Ovary (tissue), 10 donors: Measurements from ENCODE around the gene SLC39A11. TPM values are rescaled to one million over a fixed set of nuclear protein-coding genes. Genes with fewer than 3 reads are reported as not detected.
A peak's percentile ranks its signal among the peaks of the same experiment; 100 is the strongest.

Experiments
- DNase-seq, 5 donors: peaks; one replicate each; pipeline ENCODE4 v3.0.0-alpha.2; 2019 to 2020
- H3K27ac ChIP-seq, 2 donors: fragments of 200-600 bp; one replicate each; pipeline versions ENCODE4 v1.5.1 to v1.8.0; 2019 to 2022
- H3K27me3 ChIP-seq: fragments of 200-600 bp; one replicate; pipeline ENCODE4 v1.8.0; 2022
- H3K36me3 ChIP-seq: fragments of 200-600 bp; sonication (generic); one replicate; pipeline ENCODE4 v1.5.1; 2019
- H3K4me1 ChIP-seq: one replicate; pipeline ENCODE4 v1.8.1; 2013; ENCODE audit warnings: mild to moderate bottlenecking, moderate library complexity; ENCODE audit not compliant: insufficient read depth
- H3K4me3 ChIP-seq: fragments of 200-600 bp; sonication (generic); one replicate; pipeline ENCODE4 v1.5.1; 2017
- H3K9me3 ChIP-seq, 2 donors: fragments of 200-600 bp in 1 of 2; sonication (generic) in 1 of 2; one replicate each; pipeline versions ENCODE4 v1.5.1 to v1.8.1; 2013 to 2019; ENCODE audit warnings: mild to moderate bottlenecking in 1 of 2, moderate library complexity in 1 of 2
- CTCF ChIP-seq, 3 donors: fragments of 450-650 bp in 2 of 3; fragments of 200-600 bp in 1 of 3; IDR thresholded peaks; one replicate each; pipeline versions ENCODE4 v1.5.1 to v1.8.0; 2016 to 2022; ENCODE audit warnings: antibody characterized with exemption in 3 of 3, mild to moderate bottlenecking in 1 of 3
- EP300 ChIP-seq: sonication (generic); formaldehyde crosslinking; IDR thresholded peaks from one replicate; pipeline ENCODE4 v1.6.1; 2017; ENCODE audit warnings: antibody characterized with exemption
- POLR2A ChIP-seq: fragments of 450-650 bp; IDR thresholded peaks from one replicate; pipeline ENCODE4 v1.6.1; 2017; ENCODE audit warnings: antibody characterized with exemption, mild to moderate bottlenecking, moderate library complexity
- WGBS, 3 donors: extraction: QIAGEN DNeasy Blood & Tissue Kit in 1 of 3; methylation state at CpG; one replicate each; pipeline versions ENCODE4 v1.1.5 to v1.1.7; 2013 to 2017; 5-methylcytosine and 5-hydroxymethylcytosine counted together
- intact Hi-C, 4 donors: fragments of 100-400 bp; cut with DNase I; formaldehyde crosslinking; loops; one replicate each; pipeline versions ENCODE4 v1.11.0 to v1.15.1; 2022 to 2023
- long read RNA-seq, 3 donors: library from polyadenylated mRNA in 2 of 3; unstranded in 2 of 3; transcript quantifications; one replicate each; pipeline ENCODE4 v2.0.0 and lab custom pipeline, GENCODE V29; 2021 to 2026
- polyA plus RNA-seq, 2 donors: library from polyadenylated mRNA; stranded (reverse); fragments of 200-250 nt in 1 of 2; fragments of 350-450 nt in 1 of 2; fragmentation: Illumina TruSeq in 1 of 2; extraction: RNeasy Lipid Tissue Mini Kit (QIAGEN cat#74804) in 1 of 2; gene quantifications; one replicate each; pipeline ENCODE4 v1.2.3, GENCODE V29; 2013 to 2014
- total RNA-seq, 7 donors: library from RNA; depleted of rRNA in 2 of 7; stranded (reverse); fragments of >200 nt in 2 of 7; fragmentation: NEBNext Ultra II Directional in 3 of 7; extraction: Animal tissue kit (Norgen Biotek cat#: 25700) in 3 of 7; gene quantifications; one replicate each; pipeline versions ENCODE4 v1.1.0 to v1.2.4, GENCODE V29; 2016 to 2023
- donor health status: DM: no; HTN: no; CAD: no; lungs with moderate emphysema.
- donor health status: DM: no; HTN: no; CAD: no.
- donor health status: Bipolar disorder and iron deficiency.
- donor health status: DM: yes; HTN: yes; CAD: no.
- donor health status: DM: no; HTN: no; CAD: no.
- donor health status: DM: yes; HTN: yes; CAD: no.

SLC39A11 gene, protein sequence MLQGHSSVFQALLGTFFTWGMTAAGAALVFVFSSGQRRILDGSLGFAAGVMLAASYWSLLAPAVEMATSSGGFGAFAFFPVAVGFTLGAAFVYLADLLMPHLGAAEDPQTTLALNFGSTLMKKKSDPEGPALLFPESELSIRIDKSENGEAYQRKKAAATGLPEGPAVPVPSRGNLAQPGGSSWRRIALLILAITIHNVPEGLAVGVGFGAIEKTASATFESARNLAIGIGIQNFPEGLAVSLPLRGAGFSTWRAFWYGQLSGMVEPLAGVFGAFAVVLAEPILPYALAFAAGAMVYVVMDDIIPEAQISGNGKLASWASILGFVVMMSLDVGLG
- total RNA-seq (10 to 100 TPM in 4 of 7 donors, 1 to 10 TPM in 3; 8.3 to 21.2 (median 10.1) TPM), polyA plus RNA-seq (10 to 100 TPM in 1 of 2 donors, 1 to 10 TPM in 1; 4.0 to 14.2 TPM)
- long read RNA-seq, donor 1, transcript SLC39A11-202 (10 exons, 2,752 nt), result major isoform, 5 of 17 reads
- long read RNA-seq, donor 1, partial matches to known transcripts, result 3 of 17 reads
- long read RNA-seq, donor 1, other reads (novel, unspliced or antisense), result 6 of 17 reads
- long read RNA-seq, donor 2, partial matches to known transcripts, result 0 of 1 reads
- long read RNA-seq, donor 2, other reads (novel, unspliced or antisense), result 0 of 1 reads
- long read RNA-seq, donor 3, transcript SLC39A11-201 (10 exons, 2,737 nt), result major isoform, 6 of 6 reads
- long read RNA-seq, donor 3, partial matches to known transcripts, result 0 of 6 reads
- long read RNA-seq, donor 3, other reads (novel, unspliced or antisense), result 0 of 6 reads

DNA sequence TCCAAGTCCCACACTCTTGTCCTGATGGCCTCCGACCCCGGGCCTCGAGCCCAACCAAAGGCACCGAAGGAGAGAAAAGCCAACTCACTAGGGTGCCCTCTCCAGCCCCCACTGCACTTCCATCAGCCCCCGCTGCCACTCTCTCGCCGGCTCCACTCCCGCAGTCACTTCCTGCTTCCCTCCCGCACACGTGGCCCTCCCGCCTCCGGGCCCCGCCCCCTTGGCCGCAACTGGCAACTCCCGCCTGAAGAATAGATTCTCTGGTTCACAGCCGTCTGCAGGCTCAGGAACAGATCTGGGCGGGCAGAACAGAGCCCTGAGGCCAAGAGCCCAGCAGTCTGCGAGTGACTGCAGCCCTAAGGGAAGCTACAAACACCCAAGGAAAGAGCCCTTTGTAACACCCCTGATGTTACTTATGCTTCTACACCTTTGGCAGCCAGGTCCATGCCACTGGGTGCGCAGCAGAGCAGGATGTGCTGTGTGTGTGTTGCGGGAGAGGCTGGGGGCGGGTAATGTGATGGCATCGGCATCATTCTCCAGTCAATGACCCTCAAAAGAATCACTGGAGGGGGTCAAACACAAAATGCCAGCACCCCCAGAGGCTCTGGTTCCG lies at the start of gene SLC39A11:
Gene SLC39A11 (minus strand): TSS at position 166 of the 613 bp plus-strand sequence. CDS start 3,924 bp downstream, outside the sequence.
- no peaks in the 10 kb centered on the region for H3K9me3 ChIP-seq
- peak; percentile 87 to 93 (median 90) for DNase-seq
- H3K36me3 ChIP-seq, result no peaks in the 10 kb centered on the region
- peak within 1 kb of the TSS; percentile 46 for H3K4me3 ChIP-seq
- intact Hi-C loops, result no loop called here
- H3K27ac ChIP-seq, result no peak within 1 kb of the TSS
- peaks cover 2% of the 10 kb centered on the region for H3K4me1 ChIP-seq
- WGBS, 3 donors, result 6 to 8% (median 8%) methylated on average over 23 of the region's 23 CpGs
- no peaks in the 10 kb centered on the region for H3K27me3 ChIP-seq
- TF ChIP-seq CTCF (IDR thresholded peaks at IDR 0.05) (no peak), EP300 (no peak), POLR2A (no peak)

GRCh38 chr17:73141411-73141810 lies 48.9 kb upstream of the SLC39A11 start:
- Histone ChIP-seq H3K4me1 (no peaks in the 10 kb centered on the region), H3K4me3 (no peak overlapping the region), H3K27ac (no peak overlapping the region), H3K27me3 (no peaks in the 10 kb centered on the region), H3K36me3 (no peaks in the 10 kb centered on the region), H3K9me3 (no peaks in the 10 kb centered on the region)
- no peak for DNase-seq
- TF ChIP-seq POLR2A (no peak), EP300 (no peak), CTCF (IDR thresholded peaks at IDR 0.05) (no peak)
- WGBS, 3 donors, result 86 to 89% (median 89%) methylated on average over 6 of the region's 6 CpGs
- intact Hi-C loops, result no loop called here

DNA sequence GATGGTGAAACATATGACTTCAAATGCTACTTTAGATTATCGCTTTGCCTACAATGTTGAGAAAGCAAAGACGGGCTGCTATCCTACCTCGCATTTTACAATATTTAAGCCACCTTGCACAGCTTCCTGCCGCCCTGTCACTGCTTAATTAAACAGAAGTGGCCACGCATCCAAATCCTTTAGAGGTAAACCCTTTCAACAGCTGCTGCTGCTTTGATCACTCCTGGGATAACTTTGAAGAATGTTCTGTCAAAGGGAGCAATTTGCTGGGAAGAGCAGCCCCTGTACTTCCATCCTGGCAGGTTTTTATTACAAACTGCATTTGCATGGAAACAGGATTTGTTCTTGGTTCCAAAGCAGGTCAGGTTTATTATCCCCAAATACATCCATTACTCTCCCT lies 48.1 kb upstream of the SLC39A11 start:
- TF ChIP-seq POLR2A (no peak), EP300 (no peak)
- H3K27ac ChIP-seq, result no peak overlapping the region
- H3K4me3 ChIP-seq, result no peak overlapping the region
- no peaks in the 10 kb centered on the region for H3K4me1 ChIP-seq
- H3K27me3 ChIP-seq, result no peaks in the 10 kb centered on the region
- intact Hi-C loops, result no loop called here
- DNase-seq, result no peak
- no peaks in the 10 kb centered on the region for H3K9me3 ChIP-seq
- WGBS, 3 donors, result 37 to 48% (median 39%) methylated on average over 5 of the region's 5 CpGs
- no peaks in the 10 kb centered on the region for H3K36me3 ChIP-seq

- Histone ChIP-seq H3K4me1 (no peaks in the 10 kb centered on the region), H3K27me3 (no peaks in the 10 kb centered on the region), H3K36me3 (no peaks in the 10 kb centered on the region), H3K9me3 (no peaks in the 10 kb centered on the region), H3K27ac (no peak overlapping the region), H3K4me3 (no peak overlapping the region)
- intact Hi-C loops, result no loop called here
- no peak for DNase-seq
- WGBS, 3 donors, result 48 to 51% (median 50%) methylated on average over 4 of the region's 4 CpGs
- no peak for TF ChIP-seq POLR2A
- TF ChIP-seq EP300, result no peak
- no peak for TF ChIP-seq CTCF (IDR thresholded peaks at IDR 0.05)
Observed at GRCh38 chr17:73139296-73139695, 46.8 kb upstream of the SLC39A11 start.
